ENCODE measurements around the gene SH2D1A. TPM values are rescaled to one million over a fixed set of nuclear protein-coding genes. Genes with fewer than 3 reads are reported as not detected.

The SH2D1A gene
- polyA plus RNA-seq, 1 donor: 0.82 TPM

- no CpG with 5 or more reads among the region's 5 CpGs for WGBS (ENCODE audit: insufficient coverage, low lambda C conversion rate)
- Histone ChIP-seq H3K27ac (ENCODE audit: low read length) (no peak overlapping the region), H3K4me3 (ENCODE audit: low read length) (no peak overlapping the region), H3K27me3 (ENCODE audit: control insufficient read depth, insufficient read depth, low read length) (no peaks in the 10 kb centered on the region), H3K4me1 (ENCODE audit: control insufficient read depth, insufficient read depth, low read length) (peaks cover 3% of the 10 kb centered on the region), H3K9me3 (ENCODE audit: control insufficient read depth, low read depth, low read length) (no peaks in the 10 kb centered on the region), H3K36me3 (ENCODE audit: control insufficient read depth, insufficient read depth, low read length) (no peaks in the 10 kb centered on the region)
- DNase-seq: no peak
These were observed 67.9 kb downstream of the SH2D1A start for GRCh38 chrX:124414281-124414680.

GRCh38 chrX:124415115-124415800 lies 68.9 kb downstream of the SH2D1A start:
- no peak overlapping the region for H3K27ac ChIP-seq (ENCODE audit: low read length)
- WGBS (ENCODE audit: insufficient coverage, low lambda C conversion rate): no CpG with 5 or more reads among the region's 5 CpGs
- H3K9me3 ChIP-seq (ENCODE audit: control insufficient read depth, low read depth, low read length): no peaks in the 10 kb centered on the region
- DNase-seq: no peak
- H3K4me3 ChIP-seq (ENCODE audit: low read length): no peak overlapping the region
- H3K36me3 ChIP-seq (ENCODE audit: control insufficient read depth, insufficient read depth, low read length): no peaks in the 10 kb centered on the region
- peaks cover 3% of the 10 kb centered on the region for H3K4me1 ChIP-seq (ENCODE audit: control insufficient read depth, insufficient read depth, low read length)
- H3K27me3 ChIP-seq (ENCODE audit: control insufficient read depth, insufficient read depth, low read length): no peaks in the 10 kb centered on the region

GRCh38 chrX:124421898-124422655 lies 75.7 kb downstream of the SH2D1A start:
- no peaks in the 10 kb centered on the region for H3K27me3 ChIP-seq (ENCODE audit: control insufficient read depth, insufficient read depth, low read length)
- no peak for DNase-seq
- no peaks in the 10 kb centered on the region for H3K9me3 ChIP-seq (ENCODE audit: control insufficient read depth, low read depth, low read length)
- peaks cover 10% of the 10 kb centered on the region for H3K4me1 ChIP-seq (ENCODE audit: control insufficient read depth, insufficient read depth, low read length)
- no peaks in the 10 kb centered on the region for H3K36me3 ChIP-seq (ENCODE audit: control insufficient read depth, insufficient read depth, low read length)
- no peak overlapping the region for H3K4me3 ChIP-seq (ENCODE audit: low read length)
- no peak overlapping the region for H3K27ac ChIP-seq (ENCODE audit: low read length)
- WGBS (ENCODE audit: insufficient coverage, low lambda C conversion rate): no CpG with 5 or more reads among the region's 15 CpGs

Other genes starting within 250 kb of the SH2D1A start
- gene TEX13D, start 13.9 kb upstream of the SH2D1A start, polyA plus RNA-seq: not detected